Suprapubic skin (tissue), 3 donors: Measurements from ENCODE around the gene TOR1AIP2.

Experiments used
- CTCF ChIP-seq, 2 donors: fragments of 200-600 bp in 1 of 2; fragments of 450-650 bp in 1 of 2; sonication (generic) in 1 of 2; IDR thresholded peaks; one replicate each; pipeline ENCODE4 v1.5.1; 2016 to 2019; ENCODE audit warnings: antibody characterized with exemption in 2 of 2, mild to moderate bottlenecking in 1 of 2, moderate library complexity in 1 of 2
- POLR2AphosphoS5 ChIP-seq, 3 donors: sonication (generic); formaldehyde crosslinking; IDR thresholded peaks; one replicate each; pipeline ENCODE4 v1.6.1; 2017; ENCODE audit warnings: antibody characterized with exemption in 3 of 3

DNA sequence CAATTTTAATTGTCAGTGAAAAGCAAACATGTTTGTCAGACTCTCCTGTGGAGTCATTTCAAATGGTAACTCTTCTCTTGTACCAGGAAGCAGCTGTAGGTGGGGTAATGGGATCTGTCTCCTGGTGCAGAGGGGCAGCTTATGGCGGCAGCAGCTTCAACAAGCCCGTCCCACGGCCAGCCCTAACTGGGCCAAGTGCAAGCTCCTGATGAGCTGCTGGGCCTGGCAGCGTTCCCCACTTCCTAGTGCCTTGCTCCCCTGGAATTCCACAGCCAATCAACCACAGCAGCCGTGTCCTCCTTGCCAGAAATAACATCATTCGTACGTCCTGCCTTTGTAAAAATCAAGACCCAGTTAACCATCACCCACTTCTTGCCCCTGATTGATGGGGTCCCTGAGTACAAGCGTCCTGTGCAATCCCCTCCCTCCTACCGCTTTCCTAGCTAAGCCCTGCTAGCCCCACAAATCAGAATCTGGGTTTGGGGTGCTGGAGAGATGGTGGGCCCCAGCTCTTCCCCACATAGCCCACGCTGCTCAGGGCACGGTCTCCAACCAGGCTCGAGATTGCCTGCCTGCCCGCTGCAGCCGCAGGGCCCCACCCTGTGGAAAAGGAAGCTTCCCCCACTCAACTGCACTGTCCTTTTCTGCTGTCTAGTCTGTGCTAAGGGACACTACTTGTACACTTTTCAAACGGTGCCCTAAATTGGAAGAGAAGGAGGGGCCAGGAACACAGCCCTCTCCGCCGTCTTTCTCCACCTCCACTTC is 61.2 kb downstream of the TOR1AIP2 start:
- TF ChIP-seq POLR2AphosphoS5 (IDR thresholded peaks at IDR 0.05): no peak
- TF ChIP-seq CTCF (IDR thresholded peaks at IDR 0.05): no peak
